GM21423 (cell line): Measurements from ENCODE around the gene RNU6-9.
A peak's percentile ranks its signal among the peaks of the same experiment; 100 is the strongest.

Experiments
- ATAC-seq: cut with Tn5 transposase; IDR thresholded peaks from one replicate; pipeline ENCODE4 v1.9.1; 2021; ENCODE audit warnings: mild to moderate bottlenecking, moderate library complexity; ENCODE audit not compliant: unreplicated experiment

RNU6-9 gene

GRCh38 chr19:896434-896833 lies 3.1 kb downstream of the RNU6-9 start:
- no peak for ATAC-seq

GRCh38 chr19:896999-897398 lies 3.7 kb downstream of the RNU6-9 start:
- no peak for ATAC-seq

- ATAC-seq = no peak
Measured at GRCh38 chr19:897442-898039, 4.3 kb downstream of the RNU6-9 start.

- ATAC-seq = no peak
Measured at GRCh38 chr19:898663-899062, 5.4 kb downstream of the RNU6-9 start.

GRCh38 chr19:899336-900042 lies 6.2 kb downstream of the RNU6-9 start:
- no peak for ATAC-seq

- ATAC-seq = no peak
Measured at GRCh38 chr19:900043-900301, 6.7 kb downstream of the RNU6-9 start.

- ATAC-seq = no peak
Measured at GRCh38 chr19:900302-901111, 7.2 kb downstream of the RNU6-9 start.

- no peak for ATAC-seq
Measured at GRCh38 chr19:901216-902092, 8.2 kb downstream of the RNU6-9 start.

GRCh38 chr19:902093-902370 lies 8.7 kb downstream of the RNU6-9 start:
- ATAC-seq = no peak

GRCh38 chr19:902446-903226 lies 9.4 kb downstream of the RNU6-9 start:
- no peak for ATAC-seq

- ATAC-seq = no peak
Measured at GRCh38 chr19:903266-903797, 10.0 kb downstream of the RNU6-9 start.

- ATAC-seq = no peak
Measured at GRCh38 chr19:904545-904944, 11.3 kb downstream of the RNU6-9 start.

- ATAC-seq = no peak
Measured at GRCh38 chr19:906480-906879, 13.2 kb downstream of the RNU6-9 start.

GRCh38 chr19:907183-907853 lies 14.0 kb downstream of the RNU6-9 start:
- ATAC-seq = no peak

- no peak for ATAC-seq
Measured at GRCh38 chr19:911197-912033, 18.1 kb downstream of the RNU6-9 start.

- ATAC-seq = no peak
Measured at GRCh38 chr19:912181-913079, 19.1 kb downstream of the RNU6-9 start.

- peak; percentile 47 for ATAC-seq
Measured at GRCh38 chr19:913080-913748, 19.9 kb downstream of the RNU6-9 start, which contains the start of gene R3HDM4. Gene R3HDM4, minus strand, starts transcription at chr19:913219. Its CDS starts 62 bp downstream, at chr19:913157.
